H1 (cell line): ENCODE measurements around the gene NECTIN3. TPM values are rescaled to one million over a fixed set of nuclear protein-coding genes. Genes with fewer than 3 reads are reported as not detected.

Experiments used
- CTCF ChIA-PET: fragments of 300-600 bp; sonication (Branson Sonifier 250); formaldehyde crosslinking; loops from one replicate; lab custom pipeline; 2021; ENCODE audit not compliant: partially characterized antibody; lab: Charles Lee
- POLR2A ChIA-PET: fragments of 300-600 bp; sonication (Branson Sonifier 250); formaldehyde crosslinking; loops from one replicate; lab custom pipeline; 2021; ENCODE audit warnings: inconsistent platforms; ENCODE audit not compliant: partially characterized antibody; lab: Charles Lee
- DNase-seq, 2 experiments: peaks; one replicate each; pipeline versions ENCODE4 v3.0.0 to v3.0.0-alpha.2; 2010 to 2022; ENCODE audit warnings: low spot score in 2 of 2, low read depth in 1 of 2, mixed read lengths in 1 of 2
- FAIRE-seq: peaks from 2 replicates; lab custom pipeline; 2011; peaks lifted over from hg19 to GRCh38; lab: Jason Lieb, UNC
- H2AFZ ChIP-seq: 2 replicates; pipeline ENCODE4 v1.8.1; 2012; ENCODE audit warnings: low read length, inconsistent platforms
- H2AK5ac ChIP-seq: 2 replicates; pipeline ENCODE4 v1.6.1; 2013; ENCODE audit warnings: low read depth, low read length
- H2BK120ac ChIP-seq: replicated peaks from 2 replicates; pipeline ENCODE3; 2013; ENCODE audit warnings: low read depth, low read length, inconsistent platforms
- H2BK12ac ChIP-seq: 2 replicates; pipeline ENCODE4 v1.6.1; 2013; ENCODE audit warnings: low read depth, low read length
- H2BK15ac ChIP-seq: 2 replicates; pipeline ENCODE4 v1.6.1; 2013; ENCODE audit warnings: low read length
- H2BK20ac ChIP-seq: 2 replicates; pipeline ENCODE4 v1.6.1; 2013; ENCODE audit warnings: low read length
- H2BK5ac ChIP-seq: 2 replicates; pipeline ENCODE4 v1.6.1; 2013; ENCODE audit warnings: low read depth, low read length
- H3K14ac ChIP-seq: 2 replicates; pipeline ENCODE4 v1.6.1; 2013; ENCODE audit warnings: inconsistent platforms; ENCODE audit not compliant: insufficient read length
- H3K18ac ChIP-seq: 2 replicates; pipeline ENCODE4 v1.6.1; 2013; ENCODE audit warnings: low read length; ENCODE audit errors: extremely low read depth
- H3K23ac ChIP-seq: 2 replicates; pipeline ENCODE4 v1.6.1; 2013; ENCODE audit warnings: inconsistent platforms; ENCODE audit not compliant: insufficient read length
- H3K23me2 ChIP-seq: 2 replicates; pipeline ENCODE4 v1.6.1; 2013; ENCODE audit warnings: low read depth, low read length
- H3K27ac ChIP-seq: 2 replicates; pipeline ENCODE4 v1.6.1; 2011; ENCODE audit warnings: low read depth, low read length, inconsistent platforms
- H3K27me3 ChIP-seq, 4 experiments: replicated peaks in 1 of 4; 1 replicate in 1 of 4; 2 replicates in 3 of 4; pipeline versions ENCODE4 v1.6.1 to v1.8.1; 2011 to 2013; ENCODE audit warnings: low read length in 3 of 4, mild to moderate bottlenecking in 3 of 4, inconsistent platforms in 2 of 4, mixed read lengths in 2 of 4, moderate library complexity in 1 of 4; ENCODE audit not compliant: control insufficient read depth in 3 of 4, insufficient read depth in 3 of 4; ENCODE audit errors: extremely low read depth in 1 of 4
- H3K36me3 ChIP-seq, 4 experiments: 2 replicates each; pipeline versions ENCODE4 v1.6.1 to v1.8.1; 2011 to 2013; ENCODE audit warnings: mild to moderate bottlenecking in 4 of 4, low read length in 3 of 4, moderate library complexity in 2 of 4, control low read depth in 1 of 4, inconsistent platforms in 1 of 4; ENCODE audit not compliant: insufficient read depth in 4 of 4, control insufficient read depth in 2 of 4
- H3K4ac ChIP-seq: replicated peaks from 2 replicates; pipeline ENCODE3; 2013; ENCODE audit warnings: low read length, low read depth, mixed read lengths, inconsistent platforms; ENCODE audit not compliant: insufficient read length
- H3K4me1 ChIP-seq, 4 experiments: replicated peaks in 1 of 4; 1 replicate in 1 of 4; 2 replicates in 3 of 4; pipeline versions ENCODE4 v1.6.1 to v1.8.1; 2011 to 2013; ENCODE audit warnings: low read length in 3 of 4, inconsistent platforms in 2 of 4, mixed read lengths in 1 of 4; ENCODE audit not compliant: insufficient read depth in 4 of 4, control insufficient read depth in 3 of 4
- H3K4me2 ChIP-seq, 2 experiments: 2 replicates each; pipeline versions ENCODE4 v1.6.1 to v1.8.1; 2011 to 2013; ENCODE audit warnings: low read depth in 2 of 2, low read length in 2 of 2, control low read depth in 1 of 2, inconsistent platforms in 1 of 2, mild to moderate bottlenecking in 1 of 2; ENCODE audit not compliant: insufficient read depth in 1 of 2
- H3K4me3 ChIP-seq, 4 experiments: fragments of 200-600, 300-600 bp in 1 of 4; sonication (generic), shearing (Covaris generic), sonication (Bioruptor Twin) in 1 of 4; 2 replicates each; pipeline versions ENCODE4 v1.5.1 to v1.8.1; 2011 to 2016; ENCODE audit warnings: low read length in 4 of 4, low read depth in 3 of 4, control low read depth in 2 of 4, inconsistent platforms in 2 of 4, mild to moderate bottlenecking in 2 of 4, mixed read lengths in 1 of 4, moderate library complexity in 1 of 4; ENCODE audit not compliant: insufficient read depth in 2 of 4; ENCODE audit errors: extremely low read depth in 1 of 4
- H3K56ac ChIP-seq: replicated peaks from 2 replicates; pipeline ENCODE3; 2013; ENCODE audit warnings: low read depth, mild to moderate bottlenecking, mixed read lengths, low read length, inconsistent platforms; ENCODE audit not compliant: insufficient read length
- H3K79me1 ChIP-seq: 2 replicates; pipeline ENCODE4 v1.6.1; 2013; ENCODE audit warnings: low read depth, low read length, control low read depth
- H3K79me2 ChIP-seq, 2 experiments: 2 replicates each; pipeline versions ENCODE4 v1.6.1 to v1.8.1; 2012 to 2013; ENCODE audit warnings: low read length in 2 of 2, mild to moderate bottlenecking in 2 of 2, inconsistent platforms in 1 of 2; ENCODE audit not compliant: insufficient read depth in 2 of 2, control insufficient read depth in 1 of 2
- H3K9ac ChIP-seq, 4 experiments: replicated peaks in 1 of 4; 1 replicate in 1 of 4; 2 replicates in 3 of 4; pipeline versions ENCODE4 v1.6.1 to v1.8.1; 2011 to 2013; ENCODE audit warnings: low read depth in 3 of 4, low read length in 3 of 4, control low read depth in 2 of 4, mild to moderate bottlenecking in 2 of 4, moderate library complexity in 2 of 4, inconsistent platforms in 1 of 4; ENCODE audit errors: extremely low read depth in 1 of 4
- H3K9me3 ChIP-seq, 2 experiments: 2 replicates each; pipeline versions ENCODE4 v1.6.1 to v1.8.1; 2012 to 2013; ENCODE audit warnings: mild to moderate bottlenecking in 2 of 2, moderate library complexity in 2 of 2, control low read depth in 1 of 2, inconsistent platforms in 1 of 2, low read depth in 1 of 2, low read length in 1 of 2, mixed read lengths in 1 of 2; ENCODE audit not compliant: insufficient read depth in 2 of 2
- H4K20me1 ChIP-seq, 2 experiments: replicated peaks in 1 of 2; 2 replicates each; pipeline versions ENCODE3 to v1.8.1; 2011 to 2013; ENCODE audit warnings: inconsistent platforms in 2 of 2, low read length in 2 of 2, mild to moderate bottlenecking in 1 of 2; ENCODE audit not compliant: insufficient read depth in 2 of 2, control insufficient read depth in 1 of 2
- H4K5ac ChIP-seq: 2 replicates; pipeline ENCODE4 v1.6.1; 2013; ENCODE audit warnings: low read length, low read depth, mixed read lengths, inconsistent platforms; ENCODE audit not compliant: insufficient read length
- H4K8ac ChIP-seq: 2 replicates; pipeline ENCODE4 v1.8.0; 2013; ENCODE audit warnings: mild to moderate bottlenecking, moderate library complexity, low read length, inconsistent platforms; ENCODE audit not compliant: insufficient read depth; ENCODE audit errors: extremely low read depth
- H4K91ac ChIP-seq: replicated peaks from 2 replicates; pipeline ENCODE3; 2013; ENCODE audit warnings: low read length, mixed read lengths, inconsistent platforms; ENCODE audit not compliant: insufficient read length
- BRCA1 ChIP-seq: IDR thresholded peaks from 2 replicates; pipeline ENCODE4 v1.6.1; 2012; ENCODE audit warnings: low read depth, low read length, improper control_type of control experiment
- HDAC6 ChIP-seq: IDR thresholded peaks from one replicate; pipeline ENCODE4 v1.7.1; 2012; ENCODE audit warnings: low read depth, mild to moderate bottlenecking, inconsistent platforms, low read length, moderate library complexity
- KDM1A ChIP-seq: fragments of 200-600, 300-600 bp; sonication (generic); IDR thresholded peaks from 2 replicates; pipeline ENCODE4 v1.7.1; 2016; ENCODE audit warnings: mild to moderate bottlenecking, low read length, borderline replicate concordance
- POLR2A ChIP-seq, 2 experiments: IDR thresholded peaks; 1 replicate in 1 of 2; 2 replicates in 1 of 2; pipeline ENCODE4 v1.6.1; 2011; ENCODE audit warnings: low read depth in 2 of 2, low read length in 2 of 2, mild to moderate bottlenecking in 2 of 2; ENCODE audit errors: control extremely low read depth in 1 of 2
- polyA plus RNA-seq, 7 experiments: library from polyadenylated mRNA; depleted of rRNA in 3 of 7; stranded (reverse) in 5 of 7; unstranded in 2 of 7; fragments of >200 nt in 5 of 7; fragments of 200-250 nt in 2 of 7; gene quantifications; 1 replicate in 5 of 7; 2 replicates in 1 of 7; 4 replicates in 1 of 7; pipeline versions ENCODE4 v1.2.1 to v1.2.3, GENCODE V29; 2011 to 2013; ENCODE audit warnings: missing spikeins in 2 of 7, mixed read lengths in 2 of 7
- total RNA-seq: library from RNA; stranded (reverse); fragmentation: NEBNext Ultra II Directional; extraction: Animal tissue kit (Norgen Biotek cat#: 25700); gene quantifications from 2 replicates; pipeline ENCODE4 v1.2.1, GENCODE V29; 2021

NECTIN3 gene
- total and polyA plus RNA-seq, 2 of the 8 experiments (the other 6 are each of a cell fraction or from before 2014, with no cell fraction given), result 13.6 to 50.6 TPM

DNA sequence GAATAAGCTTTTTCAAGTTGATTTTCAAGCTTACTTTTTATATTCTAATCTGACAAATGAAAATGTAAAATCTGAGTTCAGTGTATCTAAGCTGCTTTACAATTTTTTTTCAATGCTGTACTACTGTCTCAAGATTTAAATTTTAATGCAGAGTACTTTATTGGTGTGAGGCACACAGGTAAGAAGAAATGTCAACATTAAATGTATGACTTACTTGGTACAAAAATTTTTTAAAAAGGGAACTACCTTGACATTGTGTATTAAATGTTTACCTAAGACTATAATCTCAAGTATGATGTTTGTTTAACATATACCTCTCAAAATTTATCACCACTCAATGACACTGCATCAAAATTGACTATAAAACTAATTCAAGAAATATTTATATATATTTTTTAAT lies 62.7 kb downstream of the NECTIN3 start:
- no peak overlapping the region for H3K14ac ChIP-seq
- no peak overlapping the region for H3K9ac ChIP-seq
- no peak overlapping the region for H3K56ac ChIP-seq
- H2AK5ac ChIP-seq, result no peak overlapping the region
- no peaks in the 10 kb centered on the region for H3K4me1 ChIP-seq
- H2BK15ac ChIP-seq, result no peak overlapping the region
- H4K91ac ChIP-seq, result no peak overlapping the region
- no peaks in the 10 kb centered on the region for H3K23me2 ChIP-seq
- no peaks in the 10 kb centered on the region for H4K20me1 ChIP-seq
- no peak overlapping the region for H2BK5ac ChIP-seq
- no peak overlapping the region for H3K4ac ChIP-seq
- no peak for DNase-seq
- no peaks in the 10 kb centered on the region for H3K9me3 ChIP-seq
- no peak overlapping the region for H3K23ac ChIP-seq
- H2AFZ ChIP-seq, result no peak overlapping the region
- no peak overlapping the region for H3K27ac ChIP-seq
- ChIA-PET POLR2A (no interaction called here), CTCF (no interaction called here)
- FAIRE-seq, result no peak
- no peak overlapping the region for H3K4me2 ChIP-seq
- no peak overlapping the region for H2BK12ac ChIP-seq
- H4K5ac ChIP-seq, result no peak overlapping the region
- peaks cover 0 to 2% of the 10 kb centered on the region in 2 experiments; a peak in 1 of 4 replicates for H3K79me2 ChIP-seq
- TF ChIP-seq HDAC6, result no peak
- TF ChIP-seq BRCA1, result no peak
- TF ChIP-seq KDM1A, result no peak
- TF ChIP-seq POLR2A (IDR thresholded peaks at IDR 0.05; ENCODE audit: control extremely low read depth in 1 of 2, low read depth in 2 of 2, low read length in 2 of 2), result no peak
- H3K36me3 ChIP-seq, result peaks cover 0 to 14% (median 0%) of the 10 kb centered on the region in 4 experiments; a peak in 1 of 8 replicates
- no peak overlapping the region for H2BK20ac ChIP-seq
- H3K4me3 ChIP-seq, result no peak overlapping the region
- H4K8ac ChIP-seq, result no peak overlapping the region
- H3K79me1 ChIP-seq, result no peaks in the 10 kb centered on the region
- no peaks in the 10 kb centered on the region for H3K27me3 ChIP-seq
- H3K18ac ChIP-seq, result no peak overlapping the region
- H2BK120ac ChIP-seq, result no peak overlapping the region
